Fibroblast of villous mesenchyme (primary cell): ENCODE measurements around the gene SH2D1B. TPM values are rescaled to one million over a fixed set of nuclear protein-coding genes. Genes with fewer than 3 reads are reported as not detected.

ENCODE experiments used
- DNase-seq: peaks from one replicate; pipeline ENCODE4 v3.0.0-alpha.2; 2010; ENCODE audit warnings: low read depth
- H3K4me3 ChIP-seq: 2 replicates; pipeline ENCODE4 v1.5.1; 2011; ENCODE audit warnings: low read depth, mild to moderate bottlenecking, low read length
- total RNA-seq: library from RNA; depleted of rRNA; stranded (reverse); fragments of >200 nt; gene quantifications from 2 replicates; pipeline ENCODE4 v1.2.3, GENCODE V29; 2012
- TF ChIP-seq, protein P1 (sequence below): IDR thresholded peaks from 2 replicates; pipeline ENCODE4 v1.5.1; 2012; ENCODE audit warnings: low read depth, mild to moderate bottlenecking, low read length; ENCODE audit not compliant: insufficient read depth

The SH2D1B gene
- total RNA-seq, 1 donor, result not detected

GRCh38 chr1:162385280-162385623 lies 26.7 kb downstream of the SH2D1B start:
- TF ChIP-seq, protein P1, sequence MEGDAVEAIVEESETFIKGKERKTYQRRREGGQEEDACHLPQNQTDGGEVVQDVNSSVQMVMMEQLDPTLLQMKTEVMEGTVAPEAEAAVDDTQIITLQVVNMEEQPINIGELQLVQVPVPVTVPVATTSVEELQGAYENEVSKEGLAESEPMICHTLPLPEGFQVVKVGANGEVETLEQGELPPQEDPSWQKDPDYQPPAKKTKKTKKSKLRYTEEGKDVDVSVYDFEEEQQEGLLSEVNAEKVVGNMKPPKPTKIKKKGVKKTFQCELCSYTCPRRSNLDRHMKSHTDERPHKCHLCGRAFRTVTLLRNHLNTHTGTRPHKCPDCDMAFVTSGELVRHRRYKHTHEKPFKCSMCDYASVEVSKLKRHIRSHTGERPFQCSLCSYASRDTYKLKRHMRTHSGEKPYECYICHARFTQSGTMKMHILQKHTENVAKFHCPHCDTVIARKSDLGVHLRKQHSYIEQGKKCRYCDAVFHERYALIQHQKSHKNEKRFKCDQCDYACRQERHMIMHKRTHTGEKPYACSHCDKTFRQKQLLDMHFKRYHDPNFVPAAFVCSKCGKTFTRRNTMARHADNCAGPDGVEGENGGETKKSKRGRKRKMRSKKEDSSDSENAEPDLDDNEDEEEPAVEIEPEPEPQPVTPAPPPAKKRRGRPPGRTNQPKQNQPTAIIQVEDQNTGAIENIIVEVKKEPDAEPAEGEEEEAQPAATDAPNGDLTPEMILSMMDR, result no peak

GRCh38 chr1:162384601-162385279 lies 27.2 kb downstream of the SH2D1B start:
- no peak overlapping the region for H3K4me3 ChIP-seq
- TF ChIP-seq, protein P1, result no peak
- DNase-seq, result no peak

More at GRCh38 chr1:162385280-162385623, 26.7 kb downstream of the SH2D1B start:
- no peak overlapping the region for H3K4me3 ChIP-seq
- no peak for DNase-seq

GRCh38 chr1:162384116-162384515 lies 27.8 kb downstream of the SH2D1B start:
- DNase-seq, result no peak
- no peak overlapping the region for H3K4me3 ChIP-seq
- TF ChIP-seq, protein P1, result no peak

DNA sequence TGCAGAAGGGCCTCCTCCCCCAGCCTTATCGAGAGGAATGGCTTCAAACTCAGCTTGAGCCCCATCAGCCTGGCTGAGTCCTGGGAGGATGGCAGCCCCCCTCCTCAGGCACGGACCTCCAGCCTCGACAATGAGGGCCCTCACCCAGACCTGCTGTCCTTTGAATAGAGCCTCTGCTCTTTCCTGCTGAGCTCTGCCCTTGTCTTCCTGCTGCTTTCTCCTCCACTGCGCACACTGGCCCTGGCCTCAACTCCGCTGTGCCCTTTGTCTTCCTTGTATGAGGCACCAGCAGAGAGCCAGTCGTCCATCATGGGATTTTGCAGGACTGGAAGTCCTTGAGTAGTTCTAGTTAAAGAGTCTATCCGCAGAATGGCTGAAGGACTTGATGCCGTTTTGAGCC lies 28.4 kb downstream of the SH2D1B start:
- DNase-seq, result no peak
- no peak overlapping the region for H3K4me3 ChIP-seq
- TF ChIP-seq, protein P1, result no peak

- H3K4me3 ChIP-seq, result no peak overlapping the region
- TF ChIP-seq, protein P1, result no peak
- DNase-seq, result no peak
These were observed 28.8 kb downstream of the SH2D1B start for GRCh38 chr1:162383091-162383490.

DNA sequence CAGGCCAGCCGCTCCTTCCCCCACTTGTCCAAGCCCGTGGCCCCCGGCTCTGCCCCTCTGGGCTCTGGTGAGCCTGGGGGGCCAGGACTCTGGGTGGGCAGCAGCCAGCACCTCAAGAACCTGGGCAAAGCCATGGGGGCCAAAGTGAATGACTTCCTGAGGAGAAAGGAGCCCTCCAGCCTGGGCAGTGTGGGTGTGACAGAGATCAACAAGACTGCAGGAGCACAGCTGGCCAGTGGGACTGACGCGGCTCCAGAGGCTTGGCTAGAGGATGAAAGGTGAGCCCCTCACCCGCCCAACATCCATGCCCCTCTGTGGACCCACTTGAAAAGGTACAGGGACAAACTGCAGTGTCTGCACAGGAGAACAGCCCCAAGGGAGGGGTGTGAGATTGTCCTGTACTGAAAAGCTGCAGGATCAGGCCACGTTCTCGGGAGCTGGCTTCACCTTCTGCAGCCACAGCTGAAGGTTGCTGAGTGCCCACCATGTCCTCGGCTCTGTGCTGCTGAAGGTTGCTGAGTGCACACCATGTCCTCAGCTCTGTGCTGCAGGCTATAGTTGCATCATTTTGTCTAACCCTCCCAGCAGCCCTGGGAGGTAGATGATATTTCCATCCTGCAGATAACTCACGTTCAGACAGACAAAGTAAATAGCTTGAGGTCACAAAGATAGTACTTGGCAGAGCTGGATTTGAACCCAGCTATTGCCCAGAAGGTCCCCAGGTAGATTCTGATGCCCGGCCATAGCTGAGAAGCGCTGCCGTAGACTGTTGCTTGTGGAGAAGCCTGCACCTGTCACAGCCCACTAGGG lies 29.8 kb downstream of the SH2D1B start:
- H3K4me3 ChIP-seq, result no peak overlapping the region
- TF ChIP-seq, protein P1, result no peak
- no peak for DNase-seq
